ENCODE results near the gene FCAMR. TPM values are rescaled to one million over a fixed set of nuclear protein-coding genes. Genes with fewer than 3 reads are reported as not detected.
A peak's percentile ranks its signal among the peaks of the same experiment; 100 is the strongest.

The FCAMR gene
- total RNA-seq, 4 donors from 2014 or later: not detected

DNA sequence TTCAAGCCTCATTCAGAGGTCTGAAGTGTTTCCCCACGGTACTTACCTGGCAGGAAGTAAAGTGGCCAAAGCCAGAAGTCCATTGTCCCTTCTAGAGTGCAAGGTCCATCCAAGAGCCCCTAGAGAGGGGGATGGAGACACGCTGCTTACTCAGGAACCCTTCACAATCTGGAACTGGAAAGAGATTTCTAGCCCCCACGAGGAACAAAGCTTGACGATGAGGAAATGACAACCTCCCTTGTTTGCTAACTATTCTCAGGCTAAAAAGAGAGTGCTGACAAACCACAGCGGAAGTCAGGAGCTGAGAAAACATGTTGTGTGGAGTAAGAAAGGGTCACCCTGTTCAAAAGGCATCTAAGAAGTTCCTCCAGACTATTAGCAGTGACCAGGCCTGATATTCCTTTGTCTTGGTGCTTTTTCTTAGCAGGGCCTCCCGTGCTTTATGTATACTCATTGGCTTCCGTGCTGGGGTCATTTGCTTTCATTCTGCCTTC, 48.4 kb downstream of the FCAMR start, which contains the start of gene FCMR:
FCMR (minus strand) TSS at position 170 of the 494 bp plus-strand sequence; CDS start at position 83, 87 bp downstream.
- DNase-seq: peak in 1 of 2 donors; percentile 26
- Histone ChIP-seq H3K4me3 (no peak within 1 kb of the TSS), H3K9me3 (no peaks in the 10 kb centered on the region), H3K36me3 (no peaks in the 10 kb centered on the region), H3K4me1 (peaks cover 0 to 4% of the 10 kb centered on the region in 2 donors), H3K27ac (no peak within 1 kb of the TSS), H3K27me3 (no peaks in the 10 kb centered on the region)
- in situ Hi-C loops (cut with MboI; ENCODE audit: low sequenced_read_pairs in 4 of 4): no loop called here
- no peak for TF ChIP-seq CTCF (IDR thresholded peaks at IDR 0.05 in 4 of 5, conservative IDR thresholded peaks at IDR 0.05 in 1 of 5)
- TF ChIP-seq POLR2A (IDR thresholded peaks at IDR 0.05): peak in 1 of 2 donors; percentile 11
- no peak for ATAC-seq
- intact Hi-C loops (cut with DNase I; ENCODE audit: low total_unique reads): no loop called here

- Histone ChIP-seq H3K9me3 (no peaks in the 10 kb centered on the region), H3K4me1 (no peaks in the 10 kb centered on the region), H3K4me3 (no peak overlapping the region), H3K36me3 (no peaks in the 10 kb centered on the region), H3K27me3 (no peaks in the 10 kb centered on the region), H3K27ac (no peak overlapping the region)
- in situ Hi-C loops (cut with MboI; ENCODE audit: low sequenced_read_pairs in 4 of 4): loop anchor here (10.0 kb wide), 4 partner anchors 53 to 283 kb away; partner anchors contain the start of genes IL20 (in 4 of the 4) and DYRK3 (in 1 of the 4)
- intact Hi-C loops (cut with DNase I; ENCODE audit: low total_unique reads): loop anchor here (10.0 kb wide), 1 partner anchor 113 kb away; no protein-coding TSS in a partner anchor
- DNase-seq (no peak), ATAC-seq (no peak)
- TF ChIP-seq CTCF (IDR thresholded peaks at IDR 0.05 in 4 of 5, conservative IDR thresholded peaks at IDR 0.05 in 1 of 5) (no peak), POLR2A (IDR thresholded peaks at IDR 0.05) (no peak)
Observed at GRCh38 chr1:206918076-206918475, 52.2 kb downstream of the FCAMR start.

DNA sequence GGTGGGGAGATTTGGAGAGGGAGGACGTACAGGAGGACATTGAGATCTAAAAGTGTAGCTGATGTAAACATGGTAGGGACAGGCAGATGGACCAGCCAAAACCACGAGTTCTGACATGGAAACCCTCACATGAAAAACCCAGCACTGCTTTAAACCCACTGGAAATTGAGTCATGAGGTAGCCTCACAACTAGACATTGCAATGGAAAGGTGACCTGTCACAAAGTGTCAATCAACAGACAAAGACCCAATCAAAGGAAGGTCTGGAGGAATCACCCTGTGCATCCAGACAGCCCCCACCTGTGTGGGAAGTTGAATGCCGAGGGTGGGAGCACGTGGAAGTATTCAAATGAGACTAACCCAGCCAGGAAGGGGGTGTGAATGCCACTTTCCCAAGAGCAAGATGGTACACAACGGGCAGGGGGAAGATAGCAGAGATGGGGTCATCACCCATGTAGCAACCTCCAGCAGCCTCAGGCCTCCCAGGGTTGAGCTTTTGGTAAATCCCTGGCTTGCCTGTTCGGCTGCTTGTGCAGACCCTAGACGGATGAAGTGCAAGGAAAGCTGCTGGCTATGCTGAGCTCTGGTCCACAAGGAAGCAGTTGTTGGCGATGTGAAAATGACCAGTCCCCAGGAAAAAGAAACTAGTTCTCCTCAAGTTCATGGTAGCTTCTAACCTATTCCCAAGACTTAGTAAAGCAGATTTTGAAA, 54.1 kb downstream of the FCAMR start:
- in situ Hi-C loops (cut with MboI; ENCODE audit: low sequenced_read_pairs in 4 of 4) (loop anchor here (10.0 kb wide), 4 partner anchors 51 to 281 kb away; partner anchors contain the start of genes IL20 (in 4 of the 4) and DYRK3 (in 1 of the 4)), intact Hi-C loops (cut with DNase I; ENCODE audit: low total_unique reads) (loop anchor here (10.0 kb wide), 1 partner anchor 111 kb away; no protein-coding TSS in a partner anchor)
- Histone ChIP-seq H3K4me1 (no peaks in the 10 kb centered on the region), H3K27ac (no peak overlapping the region), H3K27me3 (no peaks in the 10 kb centered on the region), H3K4me3 (no peak overlapping the region), H3K36me3 (no peaks in the 10 kb centered on the region), H3K9me3 (no peaks in the 10 kb centered on the region)
- TF ChIP-seq CTCF (IDR thresholded peaks at IDR 0.05 in 4 of 5, conservative IDR thresholded peaks at IDR 0.05 in 1 of 5) (no peak), POLR2A (IDR thresholded peaks at IDR 0.05) (no peak)
- ATAC-seq (no peak), DNase-seq (no peak)

DNA sequence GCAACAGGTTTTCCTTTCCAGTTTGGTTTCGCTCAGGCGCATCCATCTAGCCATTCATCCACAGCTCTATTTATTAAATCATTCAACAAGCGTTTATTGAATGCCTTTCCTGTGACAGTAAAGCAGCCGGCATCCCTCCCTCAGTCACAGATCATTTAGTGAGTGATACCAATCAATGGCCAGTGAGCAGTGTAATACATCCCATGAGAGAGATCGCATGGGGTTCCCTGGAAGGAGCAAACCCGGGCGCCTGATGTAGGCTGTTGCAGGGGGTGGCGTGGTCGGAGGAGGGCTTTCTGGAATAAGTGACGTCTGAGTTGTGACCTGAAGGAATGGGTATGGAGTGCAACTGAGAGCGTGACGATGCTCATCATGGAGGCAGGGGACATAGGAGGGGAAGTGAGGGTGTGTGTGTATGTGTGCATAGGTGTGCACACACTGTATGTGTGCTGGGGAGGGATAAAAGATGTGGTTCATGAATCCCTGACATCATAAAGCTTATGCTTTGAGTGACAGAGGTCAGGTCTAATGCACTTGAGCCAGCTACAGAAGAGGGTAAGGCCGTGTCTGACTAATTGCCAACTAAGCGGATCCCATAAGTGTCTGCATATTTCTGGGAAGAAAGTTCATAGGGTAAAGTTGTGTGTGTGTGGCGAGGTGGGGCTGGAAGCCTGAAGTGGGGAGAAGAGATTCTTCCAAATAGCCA, 55.1 kb downstream of the FCAMR start:
- Histone ChIP-seq H3K36me3 (no peaks in the 10 kb centered on the region), H3K4me1 (peaks cover 5 to 7% of the 10 kb centered on the region in 2 donors), H3K4me3 (no peak overlapping the region), H3K27ac (no peak overlapping the region), H3K9me3 (no peaks in the 10 kb centered on the region), H3K27me3 (no peaks in the 10 kb centered on the region)
- intact Hi-C loops (cut with DNase I; ENCODE audit: low total_unique reads): loop anchor here (10.0 kb wide), 1 partner anchor 110 kb away; no protein-coding TSS in a partner anchor
- in situ Hi-C loops (cut with MboI; ENCODE audit: low sequenced_read_pairs in 4 of 4): loop anchor here (10.0 kb wide), 4 partner anchors 50 to 280 kb away; partner anchors contain the start of genes IL20 (in 4 of the 4) and DYRK3 (in 1 of the 4)
- no peak for DNase-seq
- ATAC-seq: no peak
- TF ChIP-seq POLR2A (IDR thresholded peaks at IDR 0.05) (no peak), CTCF (IDR thresholded peaks at IDR 0.05 in 4 of 5, conservative IDR thresholded peaks at IDR 0.05 in 1 of 5) (no peak)

Measured in gastrocnemius medialis (tissue), 4 donors.